Measurements from ENCODE around the gene HS3ST3A1. TPM values are rescaled to one million over a fixed set of nuclear protein-coding genes. Genes with fewer than 3 reads are reported as not detected.

The HS3ST3A1 gene
- total and polyA plus RNA-seq, 2 of the 4 experiments (the other 2 are of a cell fraction) = 8.8 to 9.0 TPM

Small RNA genes within 50 kb of the gene (microRNA-seq; reads per million reads assigned to microRNA genes)
- 0 reads per million in 2 experiments for gene MIR548H3 (ENCODE audit: insufficient read depth in 1 of 2, insufficient read length in 1 of 2, unreplicated experiment in 1 of 2)

Small RNA genes within 50 kb of the gene (small RNA-seq; reads per million reads assigned to genes)
- 0 reads per million in 5 experiments for gene MIR548H3
